Measurements from ENCODE around the gene RFFL. TPM values are rescaled to one million over a fixed set of nuclear protein-coding genes. Genes with fewer than 3 reads are reported as not detected.
A peak's percentile ranks its signal among the peaks of the same experiment; 100 is the strongest.

Gene RFFL
- total and polyA plus RNA-seq, 2 experiments from 2014 or later = 4.2 to 9.0 TPM

DNA sequence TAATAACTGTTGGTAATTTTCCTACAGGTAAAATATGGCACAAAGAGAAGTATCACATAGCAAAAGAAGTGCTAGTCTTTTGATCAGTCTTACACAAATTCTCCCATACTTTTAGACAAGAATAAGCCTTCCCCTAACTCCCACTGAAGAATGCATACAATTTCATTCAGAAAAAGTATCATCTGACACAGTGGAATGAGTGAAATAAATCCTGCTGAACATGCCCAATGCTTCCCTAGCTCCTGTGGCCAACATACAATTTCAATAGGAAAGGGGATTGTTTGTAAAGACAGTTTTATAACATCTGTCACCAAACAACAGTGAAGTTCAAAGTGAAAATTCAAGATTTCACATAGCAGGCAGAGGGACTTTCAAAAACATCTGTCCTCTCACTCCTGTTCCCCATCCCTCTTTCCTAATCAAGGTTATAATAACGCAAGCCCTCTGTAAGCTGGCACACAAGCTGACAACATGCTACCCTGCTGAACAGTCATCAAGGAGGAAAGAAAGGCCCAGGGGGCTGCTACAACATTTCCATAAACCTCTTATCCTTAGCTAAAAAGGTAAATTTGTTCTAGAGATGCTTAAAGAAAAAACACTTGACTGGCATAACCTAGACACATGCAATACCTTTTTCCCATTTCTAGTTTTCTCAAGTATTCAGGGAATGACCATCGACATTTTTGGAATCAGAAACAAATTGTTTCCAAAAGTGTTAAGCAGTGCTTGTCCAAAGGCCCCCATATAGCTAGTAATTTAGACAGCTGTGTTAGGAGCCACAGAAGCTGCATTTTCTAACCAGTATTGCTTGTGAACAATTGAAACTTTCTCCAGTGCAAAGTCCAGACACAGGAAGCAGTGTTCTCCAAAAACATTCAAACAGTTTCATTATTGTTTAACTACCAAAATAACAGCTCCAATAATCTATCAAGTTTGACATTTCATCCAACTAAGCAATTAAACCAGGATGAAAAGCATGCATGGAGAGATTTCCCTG lies 11.5 kb upstream of the RFFL start:
- Histone ChIP-seq H3F3A (ENCODE audit: insufficient read depth) (0 out of 2 replicates have a peak, but pooled peaks cover 2% of the 10 kb centered on the region), H3K4me1 (ENCODE audit: insufficient read depth) (no peaks in the 10 kb centered on the region)
- 74 to 81% methylated on average over 2 of the region's 2 CpGs for WGBS, 2 experiments (ENCODE audit: low coverage in 1 of 2, low lambda C conversion rate in 2 of 2, missing lambda C conversion rate in 2 of 2)

DNA sequence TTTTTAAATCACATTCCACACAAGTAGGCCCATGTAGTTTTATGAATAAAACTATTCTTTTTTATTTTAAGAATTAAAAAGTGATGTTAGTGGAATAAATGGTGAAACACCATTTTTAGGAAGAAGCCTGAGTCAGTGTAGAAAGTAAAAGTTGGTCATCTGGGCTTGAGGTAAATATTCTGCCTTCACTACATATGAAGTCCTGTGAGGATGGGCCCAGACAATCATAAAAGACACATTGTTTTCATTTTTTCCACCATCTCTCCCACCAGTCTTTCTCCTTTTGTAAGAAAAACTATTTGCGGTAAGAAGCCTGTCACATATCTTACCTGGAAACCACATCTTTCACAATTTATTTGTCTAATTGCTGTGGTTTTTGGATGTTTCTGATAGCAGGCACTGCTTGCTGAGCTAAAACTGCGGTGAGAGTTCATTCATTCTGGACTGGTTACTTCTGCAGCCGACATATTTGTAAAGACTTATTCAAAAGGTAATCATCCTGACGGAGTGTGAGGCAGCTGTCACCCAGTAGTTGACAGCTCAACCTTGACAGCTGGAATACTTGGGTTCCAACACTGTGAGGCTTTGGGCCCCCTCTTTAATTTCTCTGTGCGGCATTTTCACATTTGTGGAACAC lies 10.6 kb upstream of the RFFL start:
- 97 to 98% methylated on average over 5 of the region's 5 CpGs for WGBS, 2 experiments (ENCODE audit: low coverage in 1 of 2, low lambda C conversion rate in 2 of 2, missing lambda C conversion rate in 2 of 2)
- H3K4me2 ChIP-seq (ENCODE audit: unreplicated experiment) = no peak overlapping the region

More for the DNA sequence above, 11.5 kb upstream of the RFFL start:
- H4K20me1 ChIP-seq (ENCODE audit: insufficient read depth) = no peaks in the 10 kb centered on the region
- H2AFZ ChIP-seq = no peak overlapping the region
- no peaks in the 10 kb centered on the region for H3K36me3 ChIP-seq (ENCODE audit: low read depth)
- no peak overlapping the region for H3K9ac ChIP-seq
- no peak overlapping the region for H3K4me2 ChIP-seq (ENCODE audit: unreplicated experiment)
- H3K4me3 ChIP-seq = no peak overlapping the region
- no peaks in the 10 kb centered on the region for H3K27me3 ChIP-seq (replicated peaks; ENCODE audit: insufficient read depth)
- TF ChIP-seq EZH2 (IDR thresholded peaks at IDR 0.05; ENCODE audit: insufficient read depth, poor library complexity, severe bottlenecking) = no peak
- TF ChIP-seq EZH2phosphoT487 (IDR thresholded peaks at IDR 0.05; ENCODE audit: insufficient read depth, low read depth) = no peak
- DNase-seq = no peak
- H3K9me2 ChIP-seq (ENCODE audit: insufficient read depth) = no peaks in the 10 kb centered on the region
- peaks cover 54% of the 10 kb centered on the region for H3K79me2 ChIP-seq (ENCODE audit: insufficient read depth)
- in situ Hi-C loops (cut with MboI) = loop anchor here (25.0 kb wide), 1 partner anchor 1437 kb away; no protein-coding TSS in a partner anchor
- no peak overlapping the region for H3K27ac ChIP-seq
- H3K9me3 ChIP-seq (ENCODE audit: low read depth) = no peaks in the 10 kb centered on the region

DNA sequence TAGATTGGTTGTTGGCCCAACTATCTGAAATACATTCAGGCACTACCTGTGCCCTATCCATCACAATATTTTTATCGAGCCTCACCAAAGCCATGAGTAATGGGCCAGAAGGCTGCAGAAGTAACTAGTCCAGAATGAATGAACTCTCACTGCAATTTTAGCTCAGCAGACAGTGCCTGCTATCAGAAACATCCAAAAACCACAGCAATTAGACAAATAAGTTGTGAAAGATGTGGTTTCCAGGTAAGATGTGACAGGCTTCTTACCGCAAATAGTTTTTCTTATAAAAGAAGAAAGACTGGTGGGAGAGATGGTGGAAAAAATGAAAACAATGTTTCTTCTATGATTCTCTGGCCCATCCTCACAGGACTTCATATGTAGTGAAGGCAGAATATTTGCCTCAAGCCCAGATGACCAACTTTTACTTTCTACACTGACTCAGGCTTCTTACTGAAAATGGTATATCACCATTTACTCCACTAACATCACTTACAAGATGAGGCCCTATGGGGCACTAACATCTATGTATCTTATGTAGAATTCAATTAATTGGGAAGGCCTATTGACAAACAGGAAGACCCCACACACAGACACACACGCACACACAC lies 9.8 kb upstream of the RFFL start:
- no peak overlapping the region for H3K4me2 ChIP-seq (ENCODE audit: unreplicated experiment)
- no peaks in the 10 kb centered on the region for H4K20me1 ChIP-seq (ENCODE audit: insufficient read depth)

More for the DNA sequence above, 10.6 kb upstream of the RFFL start:
- Histone ChIP-seq H3K4me3 (no peak overlapping the region), H3K36me3 (ENCODE audit: low read depth) (no peaks in the 10 kb centered on the region), H2AFZ (no peak overlapping the region), H3K79me2 (ENCODE audit: insufficient read depth) (peaks cover 49% of the 10 kb centered on the region), H3K27ac (no peak overlapping the region), H3K4me1 (ENCODE audit: insufficient read depth) (peaks cover 8% of the 10 kb centered on the region), H3K9me2 (ENCODE audit: insufficient read depth) (no peaks in the 10 kb centered on the region), H3K27me3 (replicated peaks; ENCODE audit: insufficient read depth) (no peaks in the 10 kb centered on the region), H3K9ac (no peak overlapping the region), H3K9me3 (ENCODE audit: low read depth) (no peaks in the 10 kb centered on the region), H3F3A (ENCODE audit: insufficient read depth) (peaks cover 11% of the 10 kb centered on the region), H4K20me1 (ENCODE audit: insufficient read depth) (no peaks in the 10 kb centered on the region)
- DNase-seq = no peak
- TF ChIP-seq EZH2phosphoT487 (IDR thresholded peaks at IDR 0.05; ENCODE audit: insufficient read depth, low read depth) (no peak), EZH2 (IDR thresholded peaks at IDR 0.05; ENCODE audit: insufficient read depth, poor library complexity, severe bottlenecking) (no peak)
- in situ Hi-C loops (cut with MboI) = no loop called here

DNA sequence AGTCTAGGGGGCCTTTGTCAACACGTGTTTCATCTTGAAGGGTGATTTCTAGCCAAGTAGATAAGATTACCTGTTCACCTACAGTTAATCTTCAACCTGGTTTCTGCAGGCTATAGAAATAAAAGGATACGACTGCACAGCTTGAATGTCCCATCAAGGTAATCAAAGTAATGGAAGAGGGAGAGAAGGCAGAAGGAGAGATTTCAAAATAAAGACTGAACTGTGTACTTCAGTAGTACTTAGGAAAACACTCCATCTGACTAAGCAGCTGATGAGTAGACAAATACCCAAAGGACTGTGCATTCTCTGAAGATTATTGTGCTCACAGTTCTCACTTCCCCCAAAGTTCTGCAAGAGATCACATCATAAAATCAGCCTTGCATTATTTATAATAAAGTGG lies 5.8 kb upstream of the RFFL start:
- Histone ChIP-seq H3K27ac (peak overlapping the region; percentile 20; the same call in 1 of the 2 replicates), H3K79me2 (ENCODE audit: insufficient read depth) (peaks cover 26% of the 10 kb centered on the region), H2AFZ (no peak overlapping the region), H3K9me2 (ENCODE audit: insufficient read depth) (no peaks in the 10 kb centered on the region), H3K4me1 (ENCODE audit: insufficient read depth) (peaks cover 21% of the 10 kb centered on the region), H3K9me3 (ENCODE audit: low read depth) (no peaks in the 10 kb centered on the region), H3K4me3 (no peak overlapping the region), H3K27me3 (replicated peaks; ENCODE audit: insufficient read depth) (no peaks in the 10 kb centered on the region), H3K36me3 (ENCODE audit: low read depth) (no peaks in the 10 kb centered on the region), H4K20me1 (ENCODE audit: insufficient read depth) (no peaks in the 10 kb centered on the region), H3K9ac (no peak overlapping the region), H3K4me2 (ENCODE audit: unreplicated experiment) (peak overlapping the region; percentile 8), H3F3A (ENCODE audit: insufficient read depth) (peaks cover 23% of the 10 kb centered on the region)
- peak; percentile 84 for DNase-seq
- 86 to 90% methylated on average over 2 of the region's 2 CpGs for WGBS, 2 experiments (ENCODE audit: low coverage in 1 of 2, low lambda C conversion rate in 2 of 2, missing lambda C conversion rate in 2 of 2)
- TF ChIP-seq EZH2phosphoT487 (IDR thresholded peaks at IDR 0.05; ENCODE audit: insufficient read depth, low read depth) (no peak), EZH2 (IDR thresholded peaks at IDR 0.05; ENCODE audit: insufficient read depth, poor library complexity, severe bottlenecking) (no peak)
- in situ Hi-C loops (cut with MboI) = no loop called here

More for the DNA sequence above, 9.8 kb upstream of the RFFL start:
- Histone ChIP-seq H3K27ac (no peak overlapping the region), H3K9me2 (ENCODE audit: insufficient read depth) (no peaks in the 10 kb centered on the region), H3K79me2 (ENCODE audit: insufficient read depth) (peaks cover 40% of the 10 kb centered on the region), H3K4me3 (no peak overlapping the region), H3F3A (ENCODE audit: insufficient read depth) (peaks cover 14% of the 10 kb centered on the region), H3K27me3 (replicated peaks; ENCODE audit: insufficient read depth) (no peaks in the 10 kb centered on the region), H2AFZ (no peak overlapping the region), H3K9ac (no peak overlapping the region), H3K9me3 (ENCODE audit: low read depth) (no peaks in the 10 kb centered on the region), H3K36me3 (ENCODE audit: low read depth) (no peaks in the 10 kb centered on the region), H3K4me1 (ENCODE audit: insufficient read depth) (peaks cover 13% of the 10 kb centered on the region)
- in situ Hi-C loops (cut with MboI) = no loop called here
- 94 to 96% methylated on average over 3 of the region's 3 CpGs for WGBS, 2 experiments (ENCODE audit: low coverage in 1 of 2, low lambda C conversion rate in 2 of 2, missing lambda C conversion rate in 2 of 2)
- no peak for TF ChIP-seq EZH2 (IDR thresholded peaks at IDR 0.05; ENCODE audit: insufficient read depth, poor library complexity, severe bottlenecking)
- no peak for TF ChIP-seq EZH2phosphoT487 (IDR thresholded peaks at IDR 0.05; ENCODE audit: insufficient read depth, low read depth)
- no peak for DNase-seq
